HG03095 (cell line): ENCODE measurements around the gene CCN2.

Source experiments
- ATAC-seq: cut with Tn5 transposase; IDR thresholded peaks from one replicate; pipeline ENCODE4 v1.9.1; 2021; ENCODE audit warnings: moderate library complexity; ENCODE audit not compliant: unreplicated experiment

CCN2 gene

DNA sequence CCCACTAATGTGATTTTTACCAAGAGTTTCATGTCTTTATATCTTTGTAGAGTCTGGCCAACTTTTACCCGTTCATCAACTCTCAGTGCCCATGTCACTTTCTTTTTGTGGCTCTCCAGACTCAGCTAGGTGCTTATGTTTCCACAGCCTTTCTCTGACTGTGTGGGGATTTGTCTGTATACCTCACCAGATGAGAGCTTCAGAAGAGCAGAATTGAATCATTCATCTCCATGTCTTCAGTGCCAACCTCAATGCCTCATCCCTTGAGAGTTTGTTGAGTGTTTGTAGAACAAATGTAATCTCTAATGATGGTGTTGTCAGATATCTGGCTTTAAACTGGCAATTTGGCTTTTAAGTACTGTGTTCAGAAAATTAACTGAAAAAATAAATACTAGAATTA lies 16.8 kb upstream of the CCN2 start:
- no peak for ATAC-seq

DNA sequence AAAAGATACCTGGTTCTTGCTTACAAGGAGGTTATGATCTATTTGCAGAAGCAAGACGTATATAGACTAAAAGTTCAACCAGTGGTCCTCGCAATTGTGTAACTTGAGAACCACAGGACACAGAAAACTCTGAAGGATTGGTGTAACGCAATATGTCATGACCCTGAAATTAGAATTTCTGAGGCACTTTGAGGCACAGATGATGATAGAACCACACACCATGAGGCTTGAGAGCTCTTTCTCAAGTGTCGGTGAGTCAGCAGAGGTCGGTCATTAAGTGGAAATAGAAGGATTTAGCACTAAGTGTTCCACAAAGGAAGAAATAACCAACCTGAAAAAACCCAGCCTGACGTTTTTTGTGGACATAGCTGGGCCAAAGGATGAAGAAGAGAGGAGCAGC lies 15.3 kb upstream of the CCN2 start:
- ATAC-seq, result no peak

DNA sequence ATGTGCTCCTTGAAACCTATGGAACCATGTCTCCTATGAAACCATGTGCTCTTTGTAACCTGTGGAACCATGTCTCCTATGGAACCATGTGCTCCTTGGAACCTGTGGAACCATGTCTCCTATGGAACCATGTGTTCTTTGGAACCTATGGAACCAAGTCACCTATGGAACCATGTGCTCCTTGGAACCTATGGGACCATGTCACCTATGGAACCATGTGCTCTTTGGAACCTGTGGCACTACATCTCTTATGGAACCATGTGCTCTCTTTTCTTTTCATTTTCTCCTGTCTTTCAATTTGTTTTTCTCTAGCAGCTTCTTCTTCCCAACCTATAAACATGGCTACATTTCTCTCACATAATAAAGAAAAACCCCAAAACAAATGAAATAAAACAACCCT lies 11.9 kb upstream of the CCN2 start:
- ATAC-seq, result no peak

DNA sequence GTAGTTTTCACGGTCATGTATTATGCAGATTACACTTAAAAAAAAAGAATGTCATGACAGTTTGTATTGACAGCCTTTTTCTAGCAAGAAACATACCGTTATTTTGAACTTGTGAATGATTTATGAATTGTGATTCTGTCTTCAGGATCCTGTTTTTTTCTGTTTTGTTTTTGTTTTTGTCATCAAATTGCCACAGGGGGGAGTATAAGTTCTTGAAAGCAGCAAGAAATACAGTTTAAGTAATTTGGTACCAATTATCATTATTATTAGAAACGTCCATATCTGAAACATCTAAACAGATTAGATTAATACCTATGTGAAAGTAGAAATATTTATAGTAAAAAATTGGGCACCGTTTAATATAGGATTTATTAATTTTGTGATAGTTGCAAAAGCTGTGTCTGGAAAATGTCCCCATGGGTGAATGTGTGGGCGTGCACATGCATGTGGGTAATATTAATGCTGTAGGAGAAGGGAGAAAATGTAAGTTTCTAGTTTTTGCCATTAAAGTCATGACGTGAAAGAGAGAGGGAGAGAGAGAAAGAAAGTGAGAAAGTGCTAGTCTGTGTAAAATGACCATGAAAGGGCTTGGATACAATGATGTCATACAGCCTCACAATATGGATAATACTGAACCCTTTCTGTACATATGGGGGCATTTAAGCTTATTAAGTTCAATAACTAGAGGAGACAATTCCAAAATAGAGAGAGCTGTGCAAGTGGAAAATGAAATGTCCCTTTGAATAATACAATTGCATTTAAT lies 9.4 kb upstream of the CCN2 start:
- no peak for ATAC-seq

DNA sequence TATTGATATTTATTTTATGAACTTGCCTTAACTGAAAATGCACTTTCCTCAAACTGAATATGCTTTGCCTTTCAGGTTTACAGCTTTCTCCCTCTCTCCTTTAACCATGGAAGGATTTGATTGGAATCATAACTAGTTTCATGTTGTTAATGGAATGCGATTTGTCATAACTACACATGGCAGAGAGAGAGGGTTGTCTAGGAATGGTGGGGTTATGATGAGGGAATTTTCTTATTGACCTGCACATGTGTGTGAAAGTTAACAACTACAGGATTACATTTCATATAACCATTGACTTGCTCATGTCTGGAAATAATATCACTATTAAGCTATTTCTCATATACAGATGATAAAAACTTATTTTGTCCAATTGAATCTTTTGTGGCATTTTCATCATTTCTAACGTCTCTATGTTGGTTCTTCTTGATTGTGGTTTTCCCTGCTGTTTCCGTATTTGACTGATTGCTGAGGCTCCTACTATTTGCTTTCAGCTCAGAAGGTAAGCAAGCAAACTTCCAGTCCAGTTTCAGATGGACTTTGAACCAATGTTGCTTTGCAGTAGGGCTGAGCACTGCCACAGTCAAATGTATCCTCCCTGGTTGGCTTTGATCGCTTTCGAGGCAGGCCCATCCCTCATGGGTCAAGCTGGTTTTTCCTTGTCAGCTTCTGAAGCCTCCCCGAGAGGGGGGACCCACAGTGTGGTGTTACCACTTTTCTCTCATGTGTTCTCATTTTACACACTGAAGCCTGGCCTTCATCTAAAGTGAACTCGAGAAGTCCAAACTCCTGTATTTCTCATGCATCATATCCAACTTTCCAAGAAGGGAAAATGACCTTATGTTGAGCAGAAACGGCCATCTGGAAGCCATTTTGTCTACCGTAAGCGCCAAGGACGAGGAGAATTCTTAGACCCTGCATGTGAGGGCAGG lies 7.6 kb upstream of the CCN2 start:
- ATAC-seq, result no peak

DNA sequence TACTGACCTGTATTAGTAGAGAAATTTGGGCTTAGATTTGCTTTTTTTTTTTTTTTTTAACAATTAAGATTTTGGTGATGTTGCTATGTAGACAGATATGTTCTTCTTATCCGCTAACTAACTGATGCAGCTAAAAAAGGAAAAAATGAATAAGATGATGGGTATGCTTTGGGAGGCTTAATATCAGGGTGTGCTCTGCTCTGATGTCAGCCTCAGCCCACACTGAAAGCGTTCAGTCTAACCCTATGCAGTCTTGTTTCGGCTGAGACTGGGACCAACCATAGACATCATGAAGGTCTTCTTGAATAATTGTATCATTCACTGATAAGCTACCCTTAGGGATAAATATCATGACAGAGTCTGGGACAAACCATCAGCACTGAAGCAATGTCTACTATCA lies 6.9 kb upstream of the CCN2 start:
- no peak for ATAC-seq

DNA sequence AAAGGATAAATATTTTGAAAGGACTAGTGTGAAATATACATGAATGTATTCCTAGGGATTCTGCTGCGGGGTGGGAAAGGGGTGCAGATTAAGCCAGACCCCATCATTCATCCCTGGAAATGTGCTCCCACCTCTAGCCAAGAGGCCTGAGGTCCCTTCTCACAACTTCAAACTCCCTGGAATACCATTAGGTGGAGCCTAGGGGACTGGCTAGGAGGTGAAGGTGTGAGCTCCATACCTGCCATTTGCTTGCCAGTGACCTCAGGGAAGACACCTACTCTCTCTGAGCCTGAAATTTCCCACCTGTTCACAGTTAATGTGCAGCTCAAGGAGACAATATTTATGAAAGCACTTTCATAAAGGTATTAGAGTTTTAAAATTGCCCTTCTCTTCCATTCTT lies 4.7 kb upstream of the CCN2 start:
- ATAC-seq, result no peak

DNA sequence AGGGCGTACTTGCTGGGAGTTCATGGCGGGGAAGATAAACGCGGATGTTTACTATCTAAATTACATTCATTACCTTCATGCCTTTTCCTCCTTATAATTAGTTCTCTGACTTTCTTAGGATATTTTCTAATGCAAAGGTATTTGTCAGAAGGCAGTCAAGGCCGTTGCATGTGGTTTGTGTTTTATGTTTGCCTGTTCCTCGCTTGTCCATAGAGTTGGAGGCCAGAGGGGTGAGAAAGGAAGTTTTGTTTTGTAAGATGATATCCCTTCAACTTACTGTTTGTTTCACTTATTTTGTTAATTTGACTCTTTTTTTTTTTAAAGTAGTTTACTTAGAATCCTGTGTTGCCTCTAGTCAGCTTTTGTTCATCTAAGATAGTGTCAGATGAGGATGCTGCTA lies 4.0 kb upstream of the CCN2 start:
- ATAC-seq, result no peak

DNA sequence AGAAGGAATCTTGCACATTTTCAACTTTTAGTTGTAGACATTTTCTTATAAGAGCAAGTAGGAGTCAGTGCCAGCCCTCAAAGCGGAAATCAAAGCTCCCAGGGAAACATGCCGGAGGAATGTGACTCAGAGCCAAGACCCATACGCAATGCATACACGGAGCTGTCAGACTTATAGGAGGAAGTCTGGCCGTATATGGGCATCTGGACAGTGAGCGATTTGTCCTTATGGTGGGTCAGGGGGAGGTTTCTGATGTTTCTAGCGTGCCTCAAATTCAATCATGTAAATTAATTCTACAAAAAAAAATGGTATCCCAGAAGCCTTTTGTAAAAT lies 3.6 kb upstream of the CCN2 start:
- no peak for ATAC-seq

DNA sequence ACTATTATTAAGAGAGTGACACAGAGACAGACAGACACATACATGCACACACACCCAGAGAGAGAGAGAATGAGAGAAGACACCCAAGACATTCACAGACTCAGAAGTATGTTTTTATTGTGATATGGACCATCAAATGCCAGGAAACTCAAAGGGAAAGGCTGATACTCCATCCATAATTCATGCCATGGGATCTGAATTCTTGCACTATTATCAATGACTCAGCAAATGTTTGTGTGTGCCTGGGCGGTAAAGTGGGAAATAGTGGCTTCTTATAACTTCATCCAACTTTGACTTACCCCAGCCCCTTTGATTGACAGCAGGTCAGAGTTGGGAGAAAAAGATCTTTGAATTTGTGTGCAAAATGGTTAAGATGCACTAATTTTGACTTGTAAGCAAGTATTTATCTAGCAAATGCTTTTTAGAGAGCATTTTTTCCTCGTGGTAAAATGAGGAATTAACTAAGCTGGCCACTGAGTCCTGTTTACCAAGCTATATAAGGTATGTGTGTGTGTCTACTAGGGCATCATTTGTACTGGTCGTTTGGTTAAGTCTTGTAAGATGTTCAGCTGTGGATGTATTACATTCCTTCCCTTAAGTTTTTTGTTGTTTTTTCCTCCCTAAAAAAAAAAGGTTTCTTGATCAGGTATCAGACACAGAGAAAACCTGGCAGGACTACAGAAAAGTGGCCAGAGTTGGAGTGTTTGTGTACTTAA lies 3.0 kb upstream of the CCN2 start:
- ATAC-seq, result no peak

DNA sequence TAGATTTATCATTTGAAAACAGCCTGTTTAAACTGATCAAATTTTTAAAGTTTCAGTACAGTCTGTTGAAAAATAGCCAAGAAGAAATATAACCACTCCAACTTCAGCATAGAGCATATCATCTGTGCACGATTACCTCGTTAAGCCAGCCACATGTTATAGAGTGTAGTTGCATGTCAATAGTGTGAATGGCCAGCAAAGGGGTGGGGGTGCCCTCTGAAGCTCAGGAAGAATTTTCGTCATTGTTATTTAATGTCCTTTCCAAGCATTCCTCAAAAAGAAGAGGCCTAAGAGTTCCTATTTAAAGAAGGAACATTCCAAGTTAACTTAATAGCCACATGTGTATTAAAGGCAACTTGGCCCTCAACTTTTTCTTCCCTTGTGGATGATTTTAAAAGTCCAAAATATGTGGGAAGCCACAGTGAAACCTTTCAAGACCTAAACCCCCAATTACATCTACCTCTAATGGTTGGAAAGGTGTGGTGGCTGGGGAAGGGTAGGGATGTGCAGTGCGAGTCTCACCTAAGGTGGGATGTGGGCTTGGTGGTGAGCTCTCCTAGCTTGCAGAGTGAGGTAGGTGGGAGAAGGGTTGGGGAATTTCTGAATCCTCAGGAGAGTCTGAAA lies 1.8 kb upstream of the CCN2 start:
- no peak for ATAC-seq

DNA sequence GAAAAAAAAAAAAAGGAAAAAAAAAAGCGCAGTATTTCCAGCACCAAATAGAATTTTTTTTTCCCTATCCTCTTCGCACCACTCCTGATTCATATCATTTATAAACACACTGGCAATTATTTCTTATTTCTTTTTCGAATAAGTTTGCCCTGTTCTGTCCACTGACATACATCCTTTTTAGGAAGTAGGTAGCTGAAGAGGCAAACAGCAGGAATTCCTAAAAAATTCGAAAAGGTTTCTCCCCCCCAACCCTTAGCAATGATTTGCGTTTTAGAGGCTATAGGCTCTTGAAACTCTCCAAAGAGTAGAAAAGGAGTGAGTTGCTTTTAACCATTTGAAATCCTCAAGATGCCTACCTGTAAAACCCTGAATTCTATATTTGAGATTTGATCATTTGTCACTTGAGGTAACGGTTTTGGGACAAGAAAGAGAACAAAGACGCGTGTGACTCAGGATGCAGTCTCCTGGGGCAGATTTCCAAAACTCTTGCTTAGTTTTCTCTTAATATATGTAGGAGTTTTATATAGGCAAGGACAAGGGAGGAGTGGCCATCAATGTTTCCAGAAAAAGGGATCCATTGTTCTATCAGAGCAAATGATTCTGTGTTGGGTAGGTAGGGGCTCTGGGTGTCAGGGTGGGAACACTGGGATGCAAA lies 531 bp upstream of the CCN2 start:
- ATAC-seq, result no peak

DNA sequence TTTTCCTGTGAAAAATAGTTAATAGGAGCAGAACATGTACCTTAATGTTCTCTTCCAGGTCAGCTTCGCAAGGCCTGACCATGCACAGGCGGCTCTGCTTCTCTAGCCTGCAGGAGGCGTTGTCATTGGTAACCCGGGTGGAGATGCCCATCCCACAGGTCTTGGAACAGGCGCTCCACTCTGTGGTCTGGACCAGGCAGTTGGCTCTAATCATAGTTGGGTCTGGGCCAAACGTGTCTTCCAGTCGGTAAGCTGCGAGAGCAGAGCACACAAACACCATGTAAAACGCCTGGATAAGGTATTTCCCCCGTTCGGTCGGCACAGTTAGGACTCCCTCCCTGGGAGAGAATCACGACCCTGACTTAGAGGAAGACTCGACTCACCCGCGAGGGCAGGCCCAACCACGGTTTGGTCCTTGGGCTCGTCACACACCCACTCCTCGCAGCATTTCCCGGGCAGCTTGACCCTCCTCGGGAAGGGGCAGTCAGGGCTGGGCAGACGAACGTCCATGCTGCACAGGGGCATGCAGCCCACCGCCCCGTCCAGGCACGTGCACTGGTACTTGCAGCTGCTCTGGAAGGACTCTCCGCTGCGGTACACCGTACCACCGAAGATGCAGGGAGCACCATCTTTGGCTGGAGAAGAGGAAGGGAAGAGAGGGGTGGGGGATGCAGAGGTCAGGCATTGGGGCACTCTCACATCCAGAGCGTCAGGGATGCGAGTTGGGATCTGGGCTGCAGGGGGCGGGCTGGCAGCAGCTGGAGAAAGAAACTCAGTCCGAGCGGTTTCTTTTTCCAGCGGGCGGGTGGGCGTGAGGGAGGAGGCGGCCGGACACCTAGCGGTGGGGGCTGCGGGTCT lies 1.0 kb downstream of the CCN2 start:
- ATAC-seq, result no peak

DNA sequence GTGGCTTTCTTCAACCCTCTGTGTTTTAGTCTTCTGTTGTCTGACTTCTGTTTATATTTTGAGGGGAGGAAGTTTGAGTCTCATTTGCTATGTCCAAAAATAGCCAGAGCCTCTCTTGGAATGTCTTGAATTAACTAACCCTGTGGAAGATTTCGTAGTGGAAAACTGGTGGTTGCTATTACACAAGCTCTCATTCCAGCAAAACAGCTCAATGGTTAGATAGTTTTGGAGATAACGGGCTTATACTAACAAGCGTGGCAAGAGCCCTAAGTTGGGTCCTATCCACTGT lies 1.6 kb downstream of the CCN2 start:
- ATAC-seq, result no peak

DNA sequence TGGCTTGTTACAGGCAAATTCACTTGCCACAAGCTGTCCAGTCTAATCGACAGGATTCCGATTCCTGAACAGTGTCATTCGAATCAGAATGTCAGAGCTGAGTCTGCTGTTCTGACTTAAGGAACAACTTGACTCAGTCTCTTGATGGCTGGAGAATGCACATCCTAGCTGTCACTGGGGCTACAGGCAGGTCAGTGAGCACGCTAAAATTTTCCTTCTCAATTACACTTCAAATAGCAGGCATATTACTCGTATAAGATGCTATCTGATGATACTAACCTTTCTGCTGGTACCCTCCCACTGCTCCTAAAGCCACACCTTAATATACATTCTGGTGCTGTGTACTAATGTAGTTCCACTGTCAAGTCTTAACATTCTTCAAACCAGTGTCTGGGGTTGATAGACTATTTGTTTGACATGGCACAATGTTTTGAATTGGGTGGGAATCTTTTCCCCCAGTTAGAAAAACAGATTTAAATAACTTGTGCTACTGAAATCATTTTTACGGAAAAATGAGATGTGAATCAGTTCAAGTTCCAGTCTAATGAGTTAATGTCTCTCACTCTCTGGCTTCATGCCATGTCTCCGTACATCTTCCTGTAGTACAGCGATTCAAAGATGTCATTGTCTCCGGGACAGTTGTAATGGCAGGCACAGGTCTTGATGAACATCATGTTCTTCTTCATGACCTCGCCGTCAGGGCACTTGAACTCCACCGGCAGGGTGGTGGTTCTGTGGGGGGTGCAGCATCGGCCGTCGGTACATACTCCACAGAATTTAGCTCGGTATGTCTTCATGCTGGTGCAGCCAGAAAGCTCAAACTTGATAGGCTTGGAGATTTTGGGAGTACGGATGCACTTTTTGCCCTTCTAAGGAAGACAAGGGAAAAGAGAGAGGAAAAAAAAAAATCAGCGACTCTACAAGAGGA lies 2.2 kb downstream of the CCN2 start:
- no peak for ATAC-seq

DNA sequence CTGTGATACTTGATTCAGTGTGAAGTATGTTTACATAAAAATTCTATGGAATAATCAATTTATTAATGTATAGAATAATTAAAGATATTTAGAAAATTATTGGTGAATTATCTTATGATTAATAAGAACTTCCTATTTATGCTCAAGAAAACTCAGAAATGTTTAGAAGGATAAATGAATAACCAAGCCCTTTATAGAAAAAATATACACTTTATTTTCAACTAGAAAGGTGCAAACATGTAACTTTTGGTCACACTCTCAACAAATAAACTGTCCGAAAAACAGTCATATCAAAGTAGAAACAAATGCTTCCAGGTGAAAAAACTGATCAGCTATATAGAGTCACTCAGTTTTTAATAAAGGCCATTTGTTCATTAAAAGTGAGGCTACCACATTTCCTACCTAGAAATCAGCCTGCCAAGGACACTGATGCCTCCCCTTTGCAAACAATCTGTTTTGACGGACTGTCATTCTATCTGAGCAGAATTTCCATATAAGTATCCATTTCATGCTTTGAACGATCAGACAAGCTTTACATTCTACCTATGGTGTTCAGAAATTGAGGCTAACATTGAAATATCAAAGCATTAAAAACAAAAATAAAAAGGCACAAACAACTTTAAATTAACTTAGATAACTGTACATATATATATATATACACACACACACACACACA lies 3.0 kb downstream of the CCN2 start:
- ATAC-seq, result no peak

DNA sequence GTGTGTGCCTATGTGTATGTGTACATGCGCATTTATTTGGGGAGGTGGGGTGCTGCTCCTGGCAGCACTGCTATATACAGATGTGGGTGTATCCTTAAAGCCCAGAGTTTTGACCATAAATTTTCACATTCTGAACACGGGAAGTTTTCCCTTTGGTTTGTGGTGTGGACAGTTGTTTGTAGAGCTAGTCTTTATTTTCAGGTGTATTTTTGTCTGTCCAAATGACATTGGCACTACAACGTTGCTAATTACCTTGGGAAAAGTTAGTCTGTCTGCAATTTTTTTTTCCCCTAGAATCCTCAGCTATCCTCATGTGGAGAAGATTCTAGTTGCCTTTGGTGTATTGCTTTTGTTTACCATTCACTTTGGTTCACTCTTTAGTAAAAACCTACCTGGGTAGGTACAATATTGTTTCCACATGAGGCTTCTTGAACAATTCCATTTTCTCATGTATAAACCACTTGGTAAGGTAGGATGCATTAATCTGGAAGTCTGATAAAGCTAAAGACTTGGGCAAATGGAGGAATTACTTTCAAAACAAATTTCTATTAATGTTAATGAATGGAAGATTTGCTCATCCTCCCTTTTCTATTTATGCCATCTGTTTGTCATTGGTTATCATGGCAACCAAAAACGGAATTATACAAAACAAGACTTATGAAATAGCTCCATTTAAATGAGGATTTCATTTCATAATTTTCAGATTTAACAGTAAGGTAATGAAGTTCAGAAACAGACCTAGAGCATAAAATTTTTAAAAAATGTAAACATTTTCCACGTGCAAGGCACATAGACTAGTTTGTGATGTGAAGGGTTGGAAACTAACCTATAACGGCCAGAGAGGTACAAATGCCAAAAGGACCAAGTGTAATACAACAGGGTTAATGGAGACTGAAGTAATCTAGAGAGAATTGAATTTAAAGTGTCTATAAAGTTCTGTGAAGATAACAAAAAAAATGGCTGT lies 3.9 kb downstream of the CCN2 start:
- ATAC-seq, result no peak
